Kidney epithelial cell (primary cell): ENCODE results near the gene HABP2. TPM values are rescaled to one million over a fixed set of nuclear protein-coding genes. Genes with fewer than 3 reads are reported as not detected.

Experiments
- DNase-seq: peaks from one replicate; pipeline ENCODE4 v3.0.0-alpha.2; 2010; ENCODE audit warnings: low read depth
- H3K27me3 ChIP-seq: 2 replicates; pipeline ENCODE4 v1.6.0; 2011; ENCODE audit warnings: low read length; ENCODE audit not compliant: control insufficient read depth, insufficient read depth
- H3K36me3 ChIP-seq: 2 replicates; pipeline ENCODE4 v1.5.1; 2011; ENCODE audit warnings: low read length; ENCODE audit not compliant: control insufficient read depth, insufficient read depth
- H3K4me3 ChIP-seq: 2 replicates; pipeline ENCODE4 v1.5.1; 2011; ENCODE audit warnings: low read depth, mild to moderate bottlenecking, control low read depth, low read length
- total RNA-seq: library from RNA; depleted of rRNA; stranded (reverse); fragments of >200 nt; gene quantifications from 2 replicates; pipeline ENCODE4 v1.2.3, GENCODE V29; 2015
- TF ChIP-seq, protein P1 (sequence below): IDR thresholded peaks from 2 replicates; pipeline ENCODE4 v1.5.1; 2011; ENCODE audit warnings: mild to moderate bottlenecking, moderate library complexity, low read length, control low read depth, inconsistent platforms; ENCODE audit not compliant: insufficient read depth, poor library complexity, severe bottlenecking

HABP2 gene
- total RNA-seq, 1 donor from 2014 or later, result 0.08 TPM

DNA sequence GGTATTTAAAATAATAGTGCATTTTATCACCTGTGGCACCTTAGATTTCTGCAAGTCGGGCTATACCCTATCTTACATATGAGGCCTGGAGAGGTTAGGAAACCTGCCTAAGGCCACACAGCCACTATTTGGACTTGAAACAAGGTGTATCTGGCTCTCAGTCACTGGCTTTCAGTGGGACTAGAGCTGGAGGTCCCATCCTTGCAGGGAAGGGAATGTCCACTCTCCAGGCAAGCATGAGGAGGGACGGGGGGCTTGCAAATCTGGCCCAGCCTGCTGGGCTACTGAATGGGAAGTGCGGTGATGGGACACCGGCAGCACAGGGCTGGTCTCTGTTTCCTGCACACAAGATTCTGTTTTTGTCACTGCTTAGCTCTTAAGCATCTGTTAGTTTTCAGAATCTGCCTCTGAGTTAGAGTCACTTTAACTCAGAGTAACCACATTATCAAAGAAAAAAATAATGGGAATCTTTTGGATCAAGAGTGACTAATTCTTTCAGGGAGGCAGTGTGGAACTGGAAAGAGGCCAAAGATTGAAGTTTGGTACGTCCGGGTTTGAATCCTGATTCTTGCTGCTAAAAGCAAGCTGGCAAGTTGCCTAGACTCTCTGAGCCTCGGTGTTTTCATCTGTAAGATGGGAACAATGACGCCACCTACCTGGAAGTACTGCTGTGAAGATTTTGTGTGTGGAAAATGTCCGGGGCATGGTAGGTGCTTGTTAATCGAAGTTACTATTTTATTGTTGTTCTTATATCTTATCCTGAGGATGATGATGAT, 33.8 kb upstream of the HABP2 start:
- TF ChIP-seq, protein P1, sequence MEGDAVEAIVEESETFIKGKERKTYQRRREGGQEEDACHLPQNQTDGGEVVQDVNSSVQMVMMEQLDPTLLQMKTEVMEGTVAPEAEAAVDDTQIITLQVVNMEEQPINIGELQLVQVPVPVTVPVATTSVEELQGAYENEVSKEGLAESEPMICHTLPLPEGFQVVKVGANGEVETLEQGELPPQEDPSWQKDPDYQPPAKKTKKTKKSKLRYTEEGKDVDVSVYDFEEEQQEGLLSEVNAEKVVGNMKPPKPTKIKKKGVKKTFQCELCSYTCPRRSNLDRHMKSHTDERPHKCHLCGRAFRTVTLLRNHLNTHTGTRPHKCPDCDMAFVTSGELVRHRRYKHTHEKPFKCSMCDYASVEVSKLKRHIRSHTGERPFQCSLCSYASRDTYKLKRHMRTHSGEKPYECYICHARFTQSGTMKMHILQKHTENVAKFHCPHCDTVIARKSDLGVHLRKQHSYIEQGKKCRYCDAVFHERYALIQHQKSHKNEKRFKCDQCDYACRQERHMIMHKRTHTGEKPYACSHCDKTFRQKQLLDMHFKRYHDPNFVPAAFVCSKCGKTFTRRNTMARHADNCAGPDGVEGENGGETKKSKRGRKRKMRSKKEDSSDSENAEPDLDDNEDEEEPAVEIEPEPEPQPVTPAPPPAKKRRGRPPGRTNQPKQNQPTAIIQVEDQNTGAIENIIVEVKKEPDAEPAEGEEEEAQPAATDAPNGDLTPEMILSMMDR, result no peak
- DNase-seq, result no peak
- H3K4me3 ChIP-seq, result no peak overlapping the region

GRCh38 chr10:113519681-113520115, 33.2 kb upstream of the HABP2 start:
- no peak for DNase-seq
- H3K27me3 ChIP-seq, result peaks cover 8% of the 10 kb centered on the region
- H3K4me3 ChIP-seq, result no peak overlapping the region
- TF ChIP-seq, protein P1, result no peak
- H3K36me3 ChIP-seq, result no peaks in the 10 kb centered on the region

More for the DNA sequence above, 33.8 kb upstream of the HABP2 start:
- Histone ChIP-seq H3K27me3 (peaks cover 8% of the 10 kb centered on the region), H3K36me3 (no peaks in the 10 kb centered on the region)

DNA sequence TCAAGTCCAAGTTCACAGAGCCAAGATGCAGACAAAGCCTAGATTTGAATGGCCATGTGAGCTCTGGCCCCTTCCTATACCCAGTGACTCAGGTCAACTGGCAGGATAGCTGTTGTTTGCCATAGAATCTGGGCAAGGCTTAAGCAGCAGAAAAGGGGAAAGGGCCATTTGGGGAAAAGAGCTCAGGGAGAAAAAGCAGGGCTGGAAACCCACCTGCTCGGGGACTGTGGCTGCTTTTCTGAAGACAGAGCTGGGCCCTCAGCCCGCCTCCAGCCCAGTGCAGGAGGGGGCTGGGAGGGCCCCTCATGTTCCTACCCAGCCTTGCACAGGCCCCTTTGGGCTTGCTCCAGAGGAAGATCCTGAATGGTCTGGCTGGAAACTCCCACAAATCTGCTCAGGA, 32.6 kb upstream of the HABP2 start:
- Histone ChIP-seq H3K4me3 (no peak overlapping the region), H3K36me3 (no peaks in the 10 kb centered on the region), H3K27me3 (peaks cover 8% of the 10 kb centered on the region)
- TF ChIP-seq, protein P1, result no peak
- no peak for DNase-seq

GRCh38 chr10:113520690-113521474, 32.0 kb upstream of the HABP2 start:
- TF ChIP-seq, protein P1, result peak; percentile 99
- peaks cover 8% of the 10 kb centered on the region for H3K27me3 ChIP-seq
- no peak overlapping the region for H3K4me3 ChIP-seq
- H3K36me3 ChIP-seq, result no peaks in the 10 kb centered on the region
- no peak for DNase-seq

DNA sequence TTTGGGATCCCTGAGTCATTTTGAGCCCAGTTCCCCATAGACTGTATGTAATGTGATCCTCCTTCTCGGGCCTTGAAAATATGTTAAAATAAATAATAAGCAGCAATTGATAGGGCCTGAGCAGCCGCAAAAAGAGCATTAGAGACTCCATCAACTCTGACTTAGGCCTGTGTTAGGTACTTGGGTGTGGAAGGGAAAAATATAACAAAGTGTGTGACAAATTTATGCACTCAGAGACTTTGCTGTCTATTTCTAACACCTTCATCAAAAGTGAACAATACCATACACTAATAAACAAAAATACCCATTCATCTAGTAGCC, 31.4 kb upstream of the HABP2 start:
- H3K4me3 ChIP-seq, result no peak overlapping the region
- TF ChIP-seq, protein P1, result no peak
- H3K27me3 ChIP-seq, result peaks cover 8% of the 10 kb centered on the region
- no peak for DNase-seq
- no peaks in the 10 kb centered on the region for H3K36me3 ChIP-seq
